HG03354 (cell line): Measurements from ENCODE around the gene ZNF280D.
"Not testable (repeated sequence)": the region's sequence is repeated elsewhere in the genome, so short reads cannot be mapped to it uniquely, and the experiment has no call there.

ENCODE experiments used
- ATAC-seq: cut with Tn5 transposase; IDR thresholded peaks from one replicate; pipeline ENCODE4 v1.9.1; 2021; ENCODE audit warnings: mild to moderate bottlenecking; ENCODE audit not compliant: unreplicated experiment, poor library complexity, severe bottlenecking

Gene ZNF280D

DNA sequence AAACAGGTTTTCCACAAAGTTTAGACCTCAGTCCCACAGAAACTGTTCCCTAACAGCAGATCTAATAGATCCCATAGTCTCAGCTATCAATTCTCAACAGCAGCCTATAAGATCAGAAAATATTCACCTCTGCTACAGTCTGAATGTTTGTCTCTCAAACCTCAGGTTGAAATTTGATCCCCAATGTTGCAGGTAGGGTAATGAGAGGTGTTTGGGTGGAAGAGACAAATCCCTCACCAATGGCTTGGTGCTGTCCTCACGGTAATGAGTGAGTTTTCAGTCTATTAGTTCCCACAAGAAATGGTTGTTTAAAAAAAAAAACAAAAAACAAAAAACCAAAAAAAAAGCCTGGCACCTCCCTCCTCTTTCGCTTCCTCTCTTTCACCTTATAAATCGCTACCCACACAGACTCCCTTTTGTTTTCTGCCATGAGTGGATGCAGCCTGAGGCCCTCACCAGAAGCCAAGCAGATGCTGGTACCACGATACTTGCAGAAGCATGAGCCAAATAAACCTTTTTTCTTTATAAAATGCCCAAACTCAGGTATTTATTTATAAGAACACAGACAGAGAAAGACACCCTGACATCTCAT is 14.2 kb downstream of the ZNF280D start:
- ATAC-seq: no peak

DNA sequence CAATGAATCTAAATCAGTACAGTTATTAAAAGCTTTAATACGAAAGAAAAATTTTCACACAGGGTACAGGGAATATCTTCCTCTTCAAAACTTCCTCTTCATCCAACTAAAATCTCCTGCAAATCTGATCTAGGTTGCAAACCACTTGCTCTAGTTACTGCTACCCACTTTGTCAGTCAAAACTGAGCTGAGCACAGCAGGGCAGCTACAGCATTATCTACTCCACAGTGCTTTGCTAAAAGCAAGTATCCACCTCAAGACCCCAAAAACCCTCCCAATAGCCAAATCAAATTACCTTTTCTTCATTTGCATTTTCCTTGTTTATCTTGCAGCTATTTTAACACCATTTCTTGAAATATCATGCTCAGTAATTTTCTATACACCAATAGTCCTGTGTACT is 14.7 kb downstream of the ZNF280D start:
- ATAC-seq: no peak

- ATAC-seq: no peak
These were observed 17.0 kb downstream of the ZNF280D start for GRCh38 chr15:56716334-56716733.

GRCh38 chr15:56715220-56715619 is 18.1 kb downstream of the ZNF280D start:
- no peak for ATAC-seq

DNA sequence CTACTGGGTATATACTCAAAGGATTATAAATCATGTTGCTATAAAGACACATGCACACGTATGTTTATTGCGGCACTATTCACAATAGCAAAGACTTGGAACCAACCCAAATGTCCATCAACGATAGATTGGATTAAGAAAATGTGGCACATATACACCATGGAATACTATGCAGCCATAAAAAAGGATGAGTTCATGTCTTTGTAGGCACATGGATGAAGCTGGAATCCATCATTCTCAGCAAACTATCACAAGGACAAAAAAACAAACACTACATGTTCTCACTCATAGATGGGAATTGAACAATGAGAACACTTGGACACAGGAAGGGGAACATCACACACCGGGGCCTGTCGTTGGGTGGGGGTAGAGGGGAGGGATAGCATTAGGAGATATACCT is 23.8 kb downstream of the ZNF280D start:
- not testable (repeated sequence) for ATAC-seq

GRCh38 chr15:56699743-56700142 is 33.6 kb downstream of the ZNF280D start:
- peak; percentile 49 for ATAC-seq

DNA sequence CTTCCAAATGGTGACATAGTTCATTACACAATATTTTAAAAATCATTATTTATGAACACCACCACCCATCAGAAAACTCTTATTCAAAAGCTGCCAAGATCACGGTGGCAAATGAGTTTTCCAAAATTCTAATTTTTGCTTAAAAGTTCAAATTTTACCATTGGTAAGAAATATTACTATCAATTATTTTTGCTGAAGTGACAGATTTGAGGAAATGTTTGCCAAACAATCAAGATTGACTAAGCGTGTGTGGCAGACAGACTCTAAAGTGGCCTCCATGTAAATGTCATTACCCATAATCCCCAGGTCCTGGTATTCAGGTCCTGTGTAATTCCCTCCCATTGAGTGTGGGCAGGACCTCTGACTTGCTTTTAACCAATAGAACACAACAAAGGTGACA is 35.0 kb downstream of the ZNF280D start:
- no peak for ATAC-seq

DNA sequence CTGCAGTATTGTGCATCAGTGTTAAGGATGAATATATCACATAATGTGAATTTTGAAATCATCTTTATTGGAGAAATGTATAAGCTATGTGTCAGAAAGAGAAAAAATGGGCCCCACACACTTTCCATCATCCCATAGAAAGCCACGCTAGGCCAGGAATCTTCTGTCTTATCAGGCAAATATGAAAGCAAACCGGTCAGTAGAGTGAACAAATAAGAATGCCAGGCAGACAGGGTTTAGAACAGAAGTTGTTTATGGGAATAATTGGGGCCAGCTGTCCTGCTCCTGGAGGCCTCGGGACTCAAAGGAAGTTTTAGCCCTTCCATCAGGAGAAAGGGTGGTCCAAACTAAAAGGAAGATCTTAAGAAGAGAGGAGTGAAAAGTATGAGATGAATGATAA is 39.5 kb downstream of the ZNF280D start:
- ATAC-seq: no peak

- no peak for ATAC-seq
These were observed 42.6 kb downstream of the ZNF280D start for GRCh38 chr15:56690733-56691132.

DNA sequence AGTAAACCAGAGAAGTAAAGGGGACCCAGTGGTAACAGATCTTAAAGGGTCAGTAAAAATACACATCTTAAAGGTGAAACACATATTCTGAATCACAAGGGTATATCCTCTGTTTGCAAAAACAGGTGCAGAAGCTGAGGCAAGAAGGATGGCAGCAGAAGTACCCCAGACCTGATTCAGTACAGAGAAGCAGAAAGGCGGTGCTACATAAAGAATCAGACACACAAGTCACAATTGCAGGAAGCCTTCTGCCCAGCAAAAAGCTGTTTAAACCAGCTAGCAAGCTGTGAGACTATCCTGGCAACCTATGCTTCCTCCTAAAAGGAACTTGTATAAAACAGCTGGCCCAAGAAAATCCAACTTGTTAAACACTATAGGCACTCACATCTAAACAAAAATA is 49.4 kb downstream of the ZNF280D start:
- no peak for ATAC-seq

DNA sequence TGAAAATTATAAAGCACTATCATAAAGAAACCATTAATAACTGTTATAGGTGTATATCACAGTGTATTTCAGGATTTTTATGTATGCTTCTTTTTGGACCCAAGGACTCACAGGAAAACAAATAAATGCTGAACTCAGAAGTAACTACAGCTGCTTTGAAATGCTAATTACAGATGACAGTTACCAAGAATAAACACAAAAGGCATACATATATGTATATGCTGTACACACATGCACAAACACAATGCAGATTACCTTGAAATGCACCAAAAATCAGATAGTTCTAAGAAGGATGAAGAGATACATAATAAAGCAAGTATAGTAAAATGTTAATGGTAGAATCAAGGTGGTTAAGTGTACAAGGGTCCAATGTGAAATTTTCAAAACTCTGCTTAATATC is 52.2 kb downstream of the ZNF280D start:
- ATAC-seq: no peak

- no peak for ATAC-seq
These were observed 54.1 kb downstream of the ZNF280D start for GRCh38 chr15:56679225-56679624.

- ATAC-seq: no peak
These were observed 54.7 kb downstream of the ZNF280D start for GRCh38 chr15:56678571-56678970.

DNA sequence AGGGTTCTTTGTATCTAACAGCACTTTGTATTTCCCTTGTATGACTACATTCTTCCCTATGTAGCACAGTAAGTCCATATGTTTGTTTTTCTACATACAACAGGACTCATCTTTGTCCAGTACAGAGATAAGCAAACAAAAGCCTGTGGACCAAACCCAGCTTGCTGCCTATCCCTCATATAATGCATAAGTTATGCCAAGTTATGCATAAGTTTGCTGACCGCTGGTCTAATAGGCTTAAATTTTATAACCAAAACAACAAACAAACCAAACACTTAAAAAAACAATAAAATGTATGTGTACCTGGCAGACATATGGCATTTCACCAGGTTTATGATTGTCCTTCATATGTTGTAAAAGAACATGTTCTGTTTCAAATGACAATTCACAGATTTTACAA is 56.0 kb downstream of the ZNF280D start:
- ATAC-seq: no peak

DNA sequence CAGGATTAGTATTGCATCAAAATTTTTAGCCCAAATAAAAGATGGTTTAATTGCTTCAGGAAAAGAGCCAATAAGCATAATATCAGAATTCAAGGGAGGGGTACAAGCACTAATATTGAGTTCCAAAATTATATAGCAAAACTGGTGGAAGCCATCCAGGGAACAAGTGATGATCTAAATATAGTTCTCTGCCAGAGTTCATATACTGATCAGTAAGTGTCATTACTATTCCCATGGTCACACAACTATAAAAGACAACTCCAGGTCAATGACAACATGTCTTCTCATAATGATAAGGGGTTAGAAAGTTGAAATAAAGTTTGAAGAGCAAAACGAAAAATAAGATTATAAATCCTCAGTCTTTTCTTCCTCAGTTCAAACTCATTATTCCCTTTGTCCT is 57.4 kb downstream of the ZNF280D start:
- ATAC-seq: no peak

DNA sequence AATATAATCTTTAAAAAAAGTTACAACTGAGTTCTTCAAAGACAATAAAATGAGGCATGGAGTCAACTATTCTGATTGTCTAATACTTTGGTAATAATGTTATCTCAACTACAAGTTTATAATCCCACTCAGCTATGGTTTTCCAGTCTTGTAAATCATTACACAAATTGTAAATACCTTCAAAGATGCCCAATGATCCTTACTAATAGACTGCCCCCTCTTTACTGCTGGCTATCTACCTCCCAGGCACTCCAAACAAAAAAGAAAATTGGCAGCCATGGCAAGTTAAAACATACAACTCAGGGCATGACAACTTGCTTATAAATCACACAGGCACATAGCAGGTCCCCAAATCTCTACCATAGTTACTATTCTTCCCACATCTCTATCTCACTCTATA is 58.5 kb downstream of the ZNF280D start:
- no peak for ATAC-seq

GRCh38 chr15:56672721-56673120 is 60.6 kb downstream of the ZNF280D start:
- no peak for ATAC-seq

DNA sequence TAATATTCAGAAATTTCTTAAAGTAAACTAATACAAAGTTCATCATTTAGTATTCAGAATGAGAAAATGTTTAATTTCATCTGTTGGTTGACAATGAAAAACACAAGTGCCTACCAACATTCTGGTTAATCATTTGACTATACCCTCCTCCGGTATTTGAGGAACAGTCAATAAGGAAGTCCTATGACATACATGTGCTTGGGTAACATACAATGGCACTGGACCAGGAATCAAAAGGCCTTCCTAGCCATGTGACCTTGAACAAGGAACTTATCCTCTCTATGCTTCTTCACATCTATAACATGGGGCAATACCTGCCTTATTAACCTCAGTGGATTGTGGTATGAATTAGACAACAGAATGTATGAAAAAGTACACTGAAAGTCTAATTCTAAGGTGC is 65.8 kb downstream of the ZNF280D start:
- no peak for ATAC-seq

GRCh38 chr15:56660943-56661342 is 72.4 kb downstream of the ZNF280D start:
- no peak for ATAC-seq

DNA sequence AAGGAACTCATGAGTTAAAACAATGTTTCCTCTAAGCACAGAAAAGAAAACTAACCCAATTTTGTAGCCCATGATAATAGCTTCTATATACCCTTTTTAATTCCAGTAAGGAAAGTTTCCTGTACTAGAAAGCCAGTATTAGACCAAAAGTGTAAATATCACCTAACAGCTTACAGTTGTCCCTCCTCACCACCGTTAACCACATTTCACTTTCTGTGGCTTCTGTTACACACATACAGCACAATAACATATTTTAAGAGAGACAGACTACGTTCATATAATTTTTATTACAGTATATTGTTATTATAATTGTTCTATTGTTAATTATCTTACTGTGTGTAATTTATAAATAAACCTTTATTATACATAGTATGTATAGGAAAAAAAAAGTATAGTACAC is 74.1 kb downstream of the ZNF280D start:
- ATAC-seq: no peak

DNA sequence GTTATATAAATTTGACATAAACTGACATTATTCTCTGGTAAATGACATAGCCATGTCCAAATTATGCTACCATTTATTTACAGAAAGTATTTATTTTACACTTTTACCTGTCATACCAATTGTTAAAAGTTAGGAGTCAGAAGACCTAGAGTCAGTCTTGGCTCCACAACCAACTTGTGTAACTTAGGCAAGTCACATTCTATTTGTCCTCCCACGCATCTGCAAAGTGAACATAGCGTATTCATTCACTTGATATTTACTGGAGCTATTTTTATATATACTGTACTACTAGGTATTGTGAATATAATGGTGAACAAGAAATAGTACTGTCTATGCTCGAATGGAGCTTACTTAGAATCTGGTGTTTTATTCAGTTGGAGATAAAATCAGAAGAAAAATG is 78.7 kb downstream of the ZNF280D start:
- ATAC-seq: no peak

- no peak for ATAC-seq
These were observed 79.1 kb downstream of the ZNF280D start for GRCh38 chr15:56654216-56654615.
